Posterior vena cava (tissue), 2 donors: Measurements from ENCODE around the gene KRT79. TPM values are rescaled to one million over a fixed set of nuclear protein-coding genes. Genes with fewer than 3 reads are reported as not detected.

ENCODE experiments used
- DNase-seq: peaks from one replicate; pipeline ENCODE4 v3.0.0-alpha.2; 2020; ENCODE audit warnings: low spot score
- intact Hi-C, 2 donors: fragments of 100-400 bp; cut with DNase I; formaldehyde crosslinking; loops; one replicate each; pipeline versions ENCODE4 v1.14.1 to v1.14.2; 2022 to 2023
- total RNA-seq, 2 donors: library from RNA; stranded (reverse); fragmentation: NEBNext Ultra II Directional; extraction: Animal tissue kit (Norgen Biotek cat#: 25700); gene quantifications; one replicate each; pipeline ENCODE4 v1.2.1, GENCODE V29; 2021
- donor health status: DM: yes; HTN: yes; CAD: no.
- donor health status: DM: yes; HTN: yes; CAD: no.

The KRT79 gene
- total RNA-seq, 2 donors from 2014 or later, result not detected

DNA sequence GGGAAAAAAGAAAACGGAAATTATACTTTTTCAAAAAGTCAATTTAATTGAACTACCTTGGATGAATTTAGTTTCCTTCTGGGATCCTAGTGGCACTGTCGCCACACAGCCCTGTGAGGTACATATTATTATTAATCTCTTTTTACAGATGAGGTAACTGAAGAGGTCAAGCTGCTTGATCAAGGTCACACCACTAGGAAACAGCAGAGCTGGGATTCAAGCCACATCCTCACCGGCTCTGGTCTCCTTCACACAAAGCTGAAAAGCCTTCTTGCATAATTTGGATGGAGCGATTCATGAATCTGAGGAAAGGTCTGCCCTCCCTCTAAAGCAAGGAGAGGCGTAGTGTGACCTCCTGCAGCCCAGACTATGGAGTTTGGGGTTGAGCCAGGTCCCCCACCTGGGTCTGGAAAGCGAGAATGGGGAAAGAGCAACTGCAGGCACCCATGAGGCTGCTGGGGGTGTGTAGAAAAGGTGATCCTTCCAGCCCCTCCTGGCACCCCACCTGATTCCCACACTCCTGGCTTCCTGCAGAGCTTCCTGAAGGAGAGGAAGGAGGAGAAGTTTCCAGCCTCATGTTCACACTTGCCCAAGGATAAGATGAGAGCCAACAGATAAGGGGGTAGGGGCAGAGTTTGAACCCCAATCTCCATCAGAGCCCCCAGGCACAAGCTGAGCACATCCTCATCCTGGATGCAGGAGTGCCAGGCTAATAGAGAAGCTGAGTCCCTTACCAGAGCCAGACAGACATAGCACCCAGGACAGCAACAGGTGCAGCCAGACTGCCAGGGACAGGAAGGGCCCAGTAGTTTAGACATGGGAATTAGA, 3.9 kb upstream of the KRT79 start:
- intact Hi-C loops, result no loop called here
- no peak for DNase-seq

DNA sequence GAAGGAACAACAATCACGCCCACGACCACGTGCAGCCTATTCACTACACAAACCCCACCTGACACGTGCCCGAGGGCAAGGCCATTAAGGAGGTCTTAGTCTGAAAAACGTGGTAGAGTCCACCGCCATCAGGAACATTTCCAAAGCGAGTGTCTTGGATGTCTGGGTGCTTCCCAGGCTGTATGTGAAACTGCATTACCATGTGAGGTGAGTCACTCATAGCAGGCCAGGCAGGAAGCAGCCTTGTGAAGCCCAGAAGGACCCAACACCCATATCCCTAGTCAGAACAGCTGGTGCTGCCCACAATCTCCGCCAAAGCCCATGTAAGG, 3.3 kb upstream of the KRT79 start:
- no peak for DNase-seq
- intact Hi-C loops, result no loop called here

DNA sequence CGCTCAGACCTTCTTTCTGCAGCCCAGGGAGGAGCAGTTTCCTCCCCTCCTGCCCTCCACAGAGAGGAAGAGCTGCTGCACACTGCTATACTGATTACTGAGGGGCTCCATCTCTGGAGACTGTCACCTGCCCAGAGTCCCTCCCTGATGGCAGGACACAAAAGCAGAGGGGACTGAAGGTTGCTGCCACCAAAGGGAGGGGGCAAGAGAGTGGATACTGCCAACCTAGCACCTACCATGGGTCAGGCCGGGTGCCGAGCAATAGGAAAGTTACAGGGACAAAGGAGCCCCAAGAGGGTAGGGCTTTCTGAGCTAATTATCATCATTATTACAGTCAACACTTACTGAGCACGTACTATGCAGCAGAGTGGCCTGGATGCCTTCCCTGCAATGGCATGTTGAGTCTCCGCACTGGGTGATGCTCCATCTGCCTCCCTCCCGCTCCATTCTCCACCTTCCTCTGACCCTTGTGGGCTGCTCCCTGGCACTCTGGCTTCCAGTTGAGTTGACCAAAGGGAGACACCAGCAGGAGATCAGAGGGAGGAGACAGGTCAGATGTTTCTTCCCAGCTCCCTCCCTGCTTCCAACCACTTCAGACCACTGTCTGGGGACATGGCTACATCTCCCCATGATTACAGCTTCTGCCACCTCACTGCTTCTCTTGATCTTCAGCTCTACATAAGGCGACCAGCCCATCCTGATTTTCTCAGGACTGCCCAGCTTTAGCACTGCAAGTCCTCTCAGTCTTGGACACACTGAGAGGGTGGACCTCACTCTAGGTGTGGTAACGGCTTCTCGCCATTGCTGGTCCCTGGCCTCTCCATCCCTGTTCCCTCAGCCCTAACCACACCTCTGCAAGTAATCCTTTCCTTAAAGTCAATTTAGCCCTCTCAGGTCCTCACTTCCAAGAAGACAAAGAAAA, 2.6 kb upstream of the KRT79 start:
- intact Hi-C loops, result no loop called here
- peak; percentile 56 for DNase-seq

DNA sequence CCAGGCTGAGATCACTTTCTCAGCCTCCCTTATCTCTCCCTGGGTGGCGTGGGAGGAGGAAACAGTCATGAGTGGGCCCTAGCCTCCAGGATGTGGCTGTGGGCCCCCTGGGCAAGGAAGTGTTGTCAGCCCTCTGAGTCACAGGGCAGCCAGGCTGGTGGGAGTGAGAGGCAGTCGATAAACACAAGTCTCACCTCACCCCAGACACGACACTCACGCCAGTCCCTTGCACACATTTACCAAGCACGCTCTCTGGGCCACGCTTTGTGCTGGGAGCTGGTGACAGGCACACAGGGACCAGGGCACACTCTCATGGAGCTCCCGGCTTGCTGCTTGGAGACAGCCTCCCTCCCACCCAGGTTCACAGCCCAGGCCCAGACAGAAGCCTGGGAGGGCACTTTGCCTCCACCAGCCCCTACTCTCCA, 1.9 kb upstream of the KRT79 start:
- intact Hi-C loops, result no loop called here
- peak; percentile 63 for DNase-seq

DNA sequence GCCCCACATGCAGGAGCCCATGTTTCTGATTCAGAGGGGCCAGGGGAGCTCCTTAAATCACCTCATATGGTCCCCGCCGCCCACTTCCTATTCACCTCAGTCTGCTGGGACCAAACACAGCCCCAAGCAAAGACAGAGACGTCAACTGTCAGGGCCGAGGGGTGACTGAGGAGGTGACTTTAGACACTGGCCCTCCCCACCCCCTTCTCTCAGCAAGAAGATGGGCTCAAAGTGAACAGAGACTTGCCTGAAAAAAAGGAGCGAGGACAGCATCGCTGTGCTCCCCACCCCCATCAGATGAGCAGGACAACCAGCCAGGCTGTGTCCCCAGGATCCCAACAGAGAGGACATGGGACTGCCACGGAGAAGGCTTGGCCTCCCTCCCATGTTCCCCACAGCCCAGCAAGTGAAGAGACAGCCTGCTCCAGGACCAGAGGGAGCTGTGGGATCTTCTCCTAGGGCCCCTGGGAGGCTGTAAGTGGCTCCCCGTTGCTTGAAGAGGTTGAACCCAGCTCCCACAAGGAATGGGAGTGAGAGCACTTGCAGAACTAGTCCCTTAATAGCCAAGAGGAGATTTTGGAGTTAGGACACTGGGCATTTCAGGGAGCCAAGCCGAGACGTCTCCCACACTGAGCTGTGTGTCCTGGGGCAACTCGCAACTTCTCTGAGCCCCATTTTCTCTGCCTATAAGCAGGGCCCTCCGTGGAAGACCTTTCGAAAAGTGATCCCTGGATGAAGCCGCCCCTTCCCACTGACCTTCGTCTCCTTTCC, 1.3 kb upstream of the KRT79 start:
- peak; percentile 58 for DNase-seq
- intact Hi-C loops, result no loop called here

DNA sequence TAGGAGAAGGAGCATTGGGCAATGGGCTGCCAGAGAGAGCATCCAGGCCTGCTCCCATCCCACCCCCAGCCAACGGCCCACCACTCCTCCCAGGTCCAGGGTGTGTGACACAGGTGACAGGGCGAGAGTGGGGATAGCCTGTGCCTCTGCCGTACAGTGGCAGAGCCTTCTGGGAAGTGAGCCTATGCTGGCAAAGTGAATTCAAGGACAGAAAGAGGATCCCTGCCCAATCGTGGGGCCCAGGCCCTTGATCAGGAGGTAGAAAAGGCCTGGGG, 553 bp upstream of the KRT79 start:
- no peak for DNase-seq
- intact Hi-C loops, result no loop called here

DNA sequence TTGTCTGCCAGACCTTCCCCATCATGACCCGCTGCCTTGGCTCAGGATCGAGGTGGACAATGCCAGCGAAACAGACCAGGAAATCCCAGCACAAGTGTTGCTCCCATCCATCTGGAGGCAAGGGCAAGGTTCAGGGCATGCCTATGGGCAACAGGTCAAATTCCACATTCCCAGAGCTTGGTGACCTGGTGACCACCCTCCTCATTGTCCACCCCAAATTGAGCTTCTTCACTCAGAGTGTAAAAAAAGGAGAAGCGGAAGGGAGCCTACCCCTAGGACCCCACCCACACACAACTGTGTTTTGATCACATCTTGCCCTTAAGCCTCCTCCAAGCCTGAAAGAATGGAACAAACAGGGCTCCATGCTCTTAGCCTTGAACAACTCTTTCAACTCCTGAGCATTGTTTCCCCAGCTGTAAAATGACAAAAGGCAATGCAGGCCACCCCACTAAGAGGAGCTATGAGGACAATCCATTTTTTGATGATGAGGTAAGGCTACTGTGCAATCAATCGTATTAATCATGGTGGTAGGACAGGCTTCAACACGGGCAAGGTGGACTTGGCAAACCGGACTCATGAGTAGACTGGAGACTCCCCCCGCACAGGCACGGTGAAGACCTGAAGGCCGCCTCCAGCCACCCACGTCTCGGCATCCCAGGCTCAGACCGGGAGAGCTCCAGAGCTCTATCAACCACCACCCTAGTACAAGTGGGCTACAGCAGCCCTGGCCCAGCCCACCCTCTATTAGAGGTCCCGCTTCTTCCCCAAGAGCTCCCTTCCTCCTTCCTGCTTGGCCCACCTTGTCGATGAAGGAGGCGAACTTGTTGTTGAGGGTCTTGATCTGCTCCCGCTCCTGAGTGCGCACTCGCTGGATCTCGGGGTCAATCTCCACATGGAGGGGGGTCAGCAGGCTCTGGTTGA, 866 bp downstream of the KRT79 start:
- DNase-seq, result peak; percentile 23
- intact Hi-C loops, result no loop called here

DNA sequence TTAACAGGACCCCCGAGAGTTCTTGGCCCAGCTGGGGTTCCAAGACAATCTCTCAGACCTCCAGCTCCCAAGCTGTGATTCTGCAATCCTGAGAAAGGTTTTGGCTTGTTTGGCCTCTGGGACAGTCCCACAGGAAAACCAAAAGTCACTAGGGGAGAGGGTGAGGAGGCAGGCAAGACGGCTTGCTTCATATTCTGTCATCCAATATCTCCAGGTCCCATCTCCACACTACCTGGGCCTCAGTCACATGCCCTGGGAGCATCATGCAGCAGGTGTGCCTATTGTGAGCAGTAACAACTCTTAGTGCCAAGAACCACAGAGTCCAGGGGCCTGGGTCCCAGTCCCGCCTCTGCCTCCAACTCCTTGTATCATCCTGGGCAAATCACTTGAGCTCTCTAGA, 1.7 kb downstream of the KRT79 start:
- peak; percentile 29 for DNase-seq

DNA sequence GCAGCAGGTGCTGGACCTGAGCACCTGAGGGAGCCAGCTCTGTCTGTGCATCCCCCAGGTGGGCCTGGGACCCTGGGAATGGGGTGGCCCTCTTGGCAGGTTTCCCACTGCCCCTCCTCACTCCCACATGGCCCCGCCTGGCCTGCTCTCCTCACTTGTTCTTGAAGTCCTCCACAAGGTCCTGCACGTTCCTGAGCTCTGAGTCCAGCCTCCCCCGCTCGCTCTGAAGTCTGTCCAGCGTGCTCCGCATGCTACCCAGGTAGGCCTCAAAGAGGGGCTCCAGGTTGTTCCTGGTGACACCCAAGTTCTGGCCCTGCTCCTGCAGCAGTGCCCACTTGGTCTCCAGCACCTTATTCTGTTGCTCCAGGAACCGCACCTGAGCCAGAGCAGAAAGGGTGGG, 2.9 kb downstream of the KRT79 start:
- intact Hi-C loops, result no loop called here
- DNase-seq, result peak; percentile 64

More for the DNA sequence above, 1.7 kb downstream of the KRT79 start:
- intact Hi-C loops, result no loop called here

DNA sequence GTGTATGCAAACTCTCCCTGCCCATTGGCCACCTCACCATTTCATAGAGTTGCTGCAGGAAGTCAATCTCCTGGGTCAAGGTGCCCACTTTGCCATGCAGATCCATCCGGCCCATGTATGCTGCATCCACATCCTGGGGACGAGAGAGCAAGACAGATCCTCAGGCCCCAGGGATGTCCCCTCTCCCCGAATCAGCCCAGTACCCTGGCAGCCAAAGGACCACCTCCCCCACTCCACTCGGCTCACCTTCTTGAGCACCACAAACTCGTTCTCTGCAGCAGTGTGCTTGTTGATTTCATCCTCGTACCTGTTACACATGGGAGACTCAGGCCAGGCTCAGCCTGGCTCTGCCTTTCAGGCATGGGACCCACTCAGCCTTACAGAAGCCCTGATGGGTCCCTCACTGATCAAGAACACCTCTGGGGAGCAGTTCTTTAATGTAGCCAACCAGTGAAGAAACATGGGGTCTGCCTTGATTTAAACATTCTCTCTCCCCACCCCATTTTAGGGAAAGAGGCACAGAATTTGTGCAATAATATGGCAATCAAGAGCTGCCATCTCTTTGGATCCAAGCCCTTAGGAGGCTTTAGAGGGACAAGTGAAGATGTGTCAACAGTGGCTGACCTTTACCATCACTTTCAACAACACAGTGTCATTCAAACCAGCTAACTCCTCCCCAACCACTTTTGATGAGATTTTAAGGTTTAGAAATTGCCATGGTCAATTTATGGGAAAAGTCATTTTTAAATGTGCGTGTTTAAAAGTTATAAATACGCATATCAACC, 3.9 kb downstream of the KRT79 start:
- intact Hi-C loops, result no loop called here
- DNase-seq, result peak; percentile 75

DNA sequence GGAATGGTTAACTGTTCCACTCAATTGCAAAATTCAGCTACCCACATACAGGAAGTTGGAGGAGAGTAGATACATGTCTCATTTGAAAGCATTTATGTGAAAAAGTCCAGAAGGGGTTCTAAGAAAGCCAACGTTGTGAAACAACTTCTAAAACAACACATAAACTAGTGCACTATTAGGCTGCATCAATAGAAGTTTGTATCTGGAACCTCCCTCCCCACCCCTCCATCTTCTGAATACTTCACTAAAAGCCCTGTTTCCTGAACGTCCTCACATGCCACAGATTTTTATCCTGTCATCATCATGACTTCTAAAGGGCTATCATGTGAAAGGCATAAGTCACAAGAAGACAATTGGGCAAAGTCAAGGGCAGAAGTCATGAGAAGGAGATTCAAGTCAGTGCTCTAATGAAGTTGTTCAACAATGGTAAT, 5.5 kb downstream of the KRT79 start:
- no peak for DNase-seq
- intact Hi-C loops, result no loop called here

DNA sequence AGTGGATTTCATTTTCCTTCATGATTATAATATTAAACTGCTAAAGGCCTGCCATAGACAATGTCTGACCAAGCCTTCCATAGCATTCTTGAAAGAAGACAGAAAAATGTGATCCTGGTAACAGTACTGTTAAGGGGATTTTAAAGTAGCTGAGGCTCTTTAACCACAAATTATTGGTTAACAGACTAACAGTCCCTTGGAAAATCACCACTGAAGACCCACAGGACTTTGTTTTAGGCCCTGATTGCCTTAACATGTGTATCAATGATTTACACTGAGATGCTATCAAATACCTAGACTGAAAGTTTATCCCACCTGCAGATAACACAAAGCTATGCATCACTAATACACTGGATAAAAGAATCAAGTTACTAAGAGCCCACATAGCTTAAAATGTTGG, 6.0 kb downstream of the KRT79 start:
- DNase-seq, result no peak
- intact Hi-C loops, result no loop called here

DNA sequence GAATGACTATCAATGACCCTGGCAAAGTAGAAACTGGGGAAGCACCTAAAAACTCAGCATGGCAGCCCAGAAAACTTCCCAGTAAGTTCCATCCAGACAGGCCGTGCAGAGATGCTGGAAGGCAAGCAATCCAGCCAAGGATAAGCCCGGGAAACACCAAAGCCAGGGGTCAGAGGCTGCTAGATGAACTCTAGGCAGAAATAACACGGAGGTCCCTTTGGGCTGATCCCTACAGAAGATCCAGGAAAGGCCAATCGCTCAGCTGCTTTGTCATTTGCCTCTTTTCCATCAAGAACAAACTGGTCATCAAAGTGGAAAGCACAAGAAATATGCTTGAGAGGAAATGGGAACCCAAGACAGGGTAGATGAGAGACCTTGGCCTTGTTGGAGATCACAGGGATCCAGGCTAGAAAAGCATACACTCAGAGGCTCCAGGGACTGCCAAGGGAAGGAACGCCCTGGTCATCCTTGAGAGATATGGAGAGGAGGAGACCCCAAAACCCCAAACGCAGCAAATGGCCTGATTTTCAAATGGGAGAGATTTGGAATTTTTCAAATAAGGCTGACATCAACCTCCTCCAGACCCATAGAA, 6.5 kb downstream of the KRT79 start:
- intact Hi-C loops, result no loop called here
- peak; percentile 5 for DNase-seq

DNA sequence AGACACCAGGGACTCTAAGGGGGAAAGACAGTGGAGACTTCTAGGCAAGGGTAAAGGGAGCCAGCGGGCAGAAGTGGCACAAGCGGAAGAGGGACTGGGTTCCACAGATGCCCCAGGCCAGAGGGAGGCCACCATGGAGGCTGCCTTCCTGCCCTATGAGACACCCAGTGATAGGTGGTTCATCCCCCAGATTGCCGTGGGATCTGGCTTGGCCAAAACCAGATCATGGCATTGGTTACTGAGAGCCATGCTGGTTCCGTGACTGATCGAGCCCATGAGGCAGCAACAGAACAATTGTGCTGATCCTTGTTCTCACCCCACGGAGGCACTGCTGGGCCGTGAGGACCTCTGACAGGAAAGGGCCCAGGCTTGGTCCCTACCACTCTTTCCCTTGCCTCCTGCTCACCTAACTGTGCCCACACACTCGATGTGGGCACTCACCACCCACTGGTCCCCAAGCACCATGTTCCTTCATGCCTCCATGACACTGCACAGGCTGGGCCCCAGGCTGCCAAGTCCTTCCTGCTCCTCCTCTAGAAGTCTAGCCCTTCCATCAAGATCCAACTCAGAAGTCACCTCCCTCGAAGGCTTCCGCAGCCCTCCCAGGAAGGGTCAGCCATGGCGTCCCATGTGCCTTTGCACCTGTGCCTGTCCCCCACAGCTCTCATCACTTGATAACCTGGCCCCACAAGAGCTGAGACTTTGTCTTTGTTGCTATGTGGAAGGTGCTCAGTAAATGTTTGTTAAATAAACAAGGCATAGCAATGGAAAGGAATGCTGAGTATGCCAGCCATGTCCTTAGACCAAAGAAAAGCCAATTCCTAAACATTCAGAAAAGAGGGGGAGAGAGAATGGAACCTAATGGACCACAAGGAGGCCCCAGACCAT, 7.3 kb downstream of the KRT79 start:
- DNase-seq, result peak; percentile 71
- intact Hi-C loops, result no loop called here

DNA sequence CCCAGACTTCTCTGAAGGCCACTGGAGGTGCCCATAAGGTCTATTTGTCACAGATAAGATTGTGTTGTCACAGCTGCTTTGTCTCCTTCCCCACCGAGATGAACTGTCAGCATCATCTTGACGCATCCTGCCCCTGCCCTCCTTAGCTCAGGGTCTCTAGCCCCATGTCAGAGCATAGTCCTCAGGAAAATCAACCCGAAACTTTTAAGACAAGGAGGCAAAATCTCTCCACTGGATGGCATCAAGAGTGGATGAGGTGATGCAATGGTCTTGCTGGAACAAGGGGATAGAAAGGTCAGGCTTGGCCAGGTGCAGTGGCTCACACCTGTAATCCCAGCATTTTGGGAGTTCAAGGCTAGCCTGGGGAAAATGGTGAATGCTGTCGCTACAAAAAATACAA, 8.2 kb downstream of the KRT79 start:
- peak; percentile 14 for DNase-seq
- intact Hi-C loops, result no loop called here

DNA sequence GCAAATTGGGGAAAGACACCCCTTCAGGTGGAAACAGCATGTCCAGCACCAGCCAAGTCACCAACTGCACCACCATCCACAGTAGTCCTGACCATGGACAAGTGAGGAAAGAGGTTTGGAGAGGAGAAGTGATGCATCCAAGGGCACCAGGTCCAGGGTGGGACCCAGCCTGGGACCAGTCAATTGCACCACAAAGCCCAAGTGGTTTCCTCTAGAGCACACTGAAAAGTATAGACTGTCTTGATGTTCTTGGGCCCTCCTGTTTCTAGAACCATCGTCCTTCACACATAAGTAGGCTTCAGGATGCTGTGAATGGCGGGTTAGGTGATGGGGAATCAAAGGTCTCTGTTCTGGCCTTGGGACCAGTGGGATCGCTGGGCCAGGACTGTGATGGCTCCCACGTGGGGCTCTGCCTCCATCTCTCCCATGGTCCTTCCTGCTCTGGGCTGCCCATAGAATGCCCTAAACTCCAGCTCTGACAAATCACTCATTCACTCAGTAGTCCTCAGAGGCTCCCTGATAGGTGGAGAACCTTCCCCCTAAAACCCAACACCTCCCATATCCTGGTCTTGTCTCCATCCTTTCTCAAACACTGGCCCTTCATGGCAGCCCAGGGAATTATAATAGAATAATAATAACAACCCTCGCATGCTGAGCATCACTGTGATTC, 9.2 kb downstream of the KRT79 start:
- DNase-seq, result peak; percentile 40
- intact Hi-C loops, result no loop called here
